PC-9 (cell line): ENCODE results near the gene R3HCC1L. TPM values are rescaled to one million over a fixed set of nuclear protein-coding genes. Genes with fewer than 3 reads are reported as not detected.

ENCODE experiments used
- BruUV-seq: library from RNA; stranded (reverse); fragments of 400-500 nt; replicated peaks from 2 replicates; lab custom pipeline; 2021; lab: Mats Ljungman, UMichigan
- CTCF ChIA-PET: fragments of 300-600 bp; sonication (Branson Sonifier 250); formaldehyde crosslinking; loops from one replicate; lab custom pipeline; 2022; ENCODE audit warnings: antibody characterized with exemption; lab: Charles Lee
- POLR2A ChIA-PET: fragments of 300-600 bp; sonication (Branson Sonifier 250); formaldehyde crosslinking; loops from one replicate; lab custom pipeline; 2022; ENCODE audit warnings: antibody characterized with exemption; ENCODE audit not compliant: unreplicated experiment; lab: Charles Lee
- DNase-seq, 2 experiments: peaks; one replicate each; pipeline versions ENCODE4 v3.0.0 to v3.0.0-alpha.2; 2015 to 2022; ENCODE audit warnings: mixed read lengths in 1 of 2
- H2AFZ ChIP-seq: fragments of 200-600 bp; sonication (generic); 2 replicates; pipeline ENCODE4 v1.8.1; 2017; ENCODE audit warnings: antibody characterized with exemption
- H3F3A ChIP-seq: fragments of 200-600 bp; sonication (generic); 2 replicates; pipeline ENCODE4 v1.8.1; 2017; ENCODE audit warnings: antibody characterized with exemption, mild to moderate bottlenecking, low read depth; ENCODE audit not compliant: insufficient read depth
- H3K27ac ChIP-seq: fragments of 200-600 bp; sonication (generic); 2 replicates; pipeline ENCODE4 v1.6.1; 2016; ENCODE audit warnings: mixed run types
- H3K27me3 ChIP-seq: fragments of 200-600 bp; sonication (generic); 2 replicates; pipeline ENCODE4 v1.6.1; 2016; ENCODE audit warnings: low read depth, mixed run types; ENCODE audit not compliant: insufficient read depth
- H3K36me3 ChIP-seq: fragments of 200-600 bp; sonication (generic); 2 replicates; pipeline ENCODE4 v1.6.1; 2016; ENCODE audit warnings: low read depth, mixed run types
- H3K4me1 ChIP-seq: fragments of 200-600 bp; sonication (generic); replicated peaks from 2 replicates; pipeline ENCODE4 v1.6.1; 2016; ENCODE audit warnings: mixed run types; ENCODE audit not compliant: insufficient read depth
- H3K4me2 ChIP-seq: fragments of 200-600 bp; sonication (generic); 2 replicates; pipeline ENCODE4 v1.6.1; 2017; ENCODE audit warnings: mixed run types
- H3K4me3 ChIP-seq: fragments of 200-600 bp; sonication (generic); 2 replicates; pipeline ENCODE4 v1.6.1; 2016; ENCODE audit warnings: mixed run types
- H3K79me2 ChIP-seq: fragments of 200-600 bp; sonication (generic); 2 replicates; pipeline ENCODE4 v1.6.1; 2017; ENCODE audit warnings: low read depth, mixed run types
- H3K9me2 ChIP-seq: fragments of 200-600 bp; sonication (generic); 2 replicates; pipeline ENCODE4 v1.8.1; 2017; ENCODE audit warnings: mild to moderate bottlenecking; ENCODE audit not compliant: insufficient read depth
- H3K9me3 ChIP-seq: fragments of 200-600 bp; sonication (generic); 2 replicates; pipeline ENCODE4 v1.8.1; 2016; ENCODE audit warnings: low read depth; ENCODE audit not compliant: insufficient read depth
- H4K20me1 ChIP-seq: fragments of 200-600 bp; sonication (generic); 2 replicates; pipeline ENCODE4 v1.8.1; 2017; ENCODE audit not compliant: insufficient read depth
- EZH2 ChIP-seq: fragments of 200-600 bp; sonication (generic); IDR thresholded peaks from 2 replicates; pipeline ENCODE4 v1.8.0; 2017; ENCODE audit warnings: antibody characterized with exemption, low read depth
- intact Hi-C: fragments of 100-400 bp; cut with micrococcal nuclease; formaldehyde crosslinking; loops from one replicate; pipeline ENCODE4 v1.10.0; 2022; ENCODE audit not compliant: unreplicated experiment
- total RNA-seq: library from RNA; stranded (reverse); gene quantifications from 2 replicates; pipeline ENCODE4 v1.2.3, GENCODE V29; 2021
- TF ChIP-seq, protein P1 (sequence below): fragments of 200-600 bp; sonication (generic); conservative IDR thresholded peaks from 2 replicates; pipeline ENCODE4 v1.6.1; 2017; ENCODE audit warnings: mixed run types, antibody characterized with exemption, mild to moderate bottlenecking, moderate library complexity

The R3HCC1L gene
- total RNA-seq, 1 experiment from 2014 or later, result 7.0 TPM

GRCh38 chr10:98235846-98236245, 101.4 kb downstream of the R3HCC1L start:
- no peak overlapping the region for H3K4me2 ChIP-seq
- H3K79me2 ChIP-seq, result no peaks in the 10 kb centered on the region
- no peaks in the 10 kb centered on the region for H3K27me3 ChIP-seq
- no peaks in the 10 kb centered on the region for H3K4me1 ChIP-seq
- no peak for DNase-seq
- no peak overlapping the region for H3K27ac ChIP-seq
- POLR2A ChIA-PET, result no interaction called here
- no peaks in the 10 kb centered on the region for H3K36me3 ChIP-seq
- H3K4me3 ChIP-seq, result no peak overlapping the region
- H4K20me1 ChIP-seq, result no peaks in the 10 kb centered on the region
- no TSS peak for BruUV-seq
- no peak for TF ChIP-seq EZH2
- TF ChIP-seq, protein P1, sequence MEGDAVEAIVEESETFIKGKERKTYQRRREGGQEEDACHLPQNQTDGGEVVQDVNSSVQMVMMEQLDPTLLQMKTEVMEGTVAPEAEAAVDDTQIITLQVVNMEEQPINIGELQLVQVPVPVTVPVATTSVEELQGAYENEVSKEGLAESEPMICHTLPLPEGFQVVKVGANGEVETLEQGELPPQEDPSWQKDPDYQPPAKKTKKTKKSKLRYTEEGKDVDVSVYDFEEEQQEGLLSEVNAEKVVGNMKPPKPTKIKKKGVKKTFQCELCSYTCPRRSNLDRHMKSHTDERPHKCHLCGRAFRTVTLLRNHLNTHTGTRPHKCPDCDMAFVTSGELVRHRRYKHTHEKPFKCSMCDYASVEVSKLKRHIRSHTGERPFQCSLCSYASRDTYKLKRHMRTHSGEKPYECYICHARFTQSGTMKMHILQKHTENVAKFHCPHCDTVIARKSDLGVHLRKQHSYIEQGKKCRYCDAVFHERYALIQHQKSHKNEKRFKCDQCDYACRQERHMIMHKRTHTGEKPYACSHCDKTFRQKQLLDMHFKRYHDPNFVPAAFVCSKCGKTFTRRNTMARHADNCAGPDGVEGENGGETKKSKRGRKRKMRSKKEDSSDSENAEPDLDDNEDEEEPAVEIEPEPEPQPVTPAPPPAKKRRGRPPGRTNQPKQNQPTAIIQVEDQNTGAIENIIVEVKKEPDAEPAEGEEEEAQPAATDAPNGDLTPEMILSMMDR, result no peak
- no peak overlapping the region for H2AFZ ChIP-seq
- H3F3A ChIP-seq, result no peaks in the 10 kb centered on the region
- no peaks in the 10 kb centered on the region for H3K9me3 ChIP-seq
- no peaks in the 10 kb centered on the region for H3K9me2 ChIP-seq
- CTCF ChIA-PET, result no interaction called here
- intact Hi-C loops, result no loop called here

DNA sequence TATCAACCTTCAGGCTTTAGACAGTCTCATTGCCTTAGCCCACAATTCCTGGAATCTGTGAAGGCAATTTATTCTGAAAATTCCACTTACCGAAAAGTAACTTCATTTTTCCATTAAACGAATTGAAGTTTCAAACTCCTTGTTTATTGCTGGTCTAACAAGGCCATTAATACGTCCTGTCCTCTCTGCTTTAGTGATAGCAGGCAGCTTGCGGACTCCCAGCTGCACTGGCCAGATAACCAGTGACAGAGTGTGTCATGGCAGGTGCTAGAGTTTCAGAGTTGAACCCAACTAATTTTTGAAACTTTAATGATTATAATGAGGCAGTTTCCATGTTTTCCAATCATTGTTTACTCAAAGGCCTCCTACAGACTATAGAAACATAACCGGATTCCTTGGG, 102.4 kb downstream of the R3HCC1L start:
- Histone ChIP-seq H3K9me2 (no peaks in the 10 kb centered on the region), H3K79me2 (no peaks in the 10 kb centered on the region), H3K4me3 (no peak overlapping the region), H3F3A (no peaks in the 10 kb centered on the region), H2AFZ (no peak overlapping the region), H3K4me1 (no peaks in the 10 kb centered on the region), H3K4me2 (no peak overlapping the region), H3K36me3 (no peaks in the 10 kb centered on the region), H3K27ac (no peak overlapping the region), H3K27me3 (no peaks in the 10 kb centered on the region), H3K9me3 (no peaks in the 10 kb centered on the region), H4K20me1 (no peaks in the 10 kb centered on the region)
- DNase-seq, result no peak
- BruUV-seq, result no TSS peak
- intact Hi-C loops, result no loop called here
- TF ChIP-seq, protein P1, result no peak
- TF ChIP-seq EZH2, result no peak
- POLR2A ChIA-PET, result no interaction called here
- CTCF ChIA-PET, result no interaction called here

DNA sequence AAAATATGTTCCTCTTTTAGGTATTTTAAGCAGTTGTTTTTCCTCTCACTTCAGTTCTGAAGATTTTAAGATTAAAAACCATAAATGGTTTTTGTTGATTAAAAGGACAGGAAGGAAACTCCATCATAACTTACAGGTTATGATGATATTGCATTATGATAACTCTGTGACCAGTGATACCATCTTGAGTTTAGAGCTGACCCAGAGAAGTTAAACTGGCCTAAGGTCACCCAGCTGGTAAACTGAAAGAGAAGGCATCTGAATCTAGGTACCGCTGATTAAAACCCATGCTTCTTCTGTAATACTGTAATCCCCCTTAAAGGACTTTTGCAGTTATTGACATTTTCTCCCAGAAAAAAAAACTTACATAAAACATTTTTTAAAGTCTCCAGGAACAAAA, 103.9 kb downstream of the R3HCC1L start:
- no peak for TF ChIP-seq EZH2
- TF ChIP-seq, protein P1, result no peak
- no peak overlapping the region for H3K4me3 ChIP-seq
- intact Hi-C loops, result no loop called here
- H3K9me2 ChIP-seq, result no peaks in the 10 kb centered on the region
- H3K79me2 ChIP-seq, result no peaks in the 10 kb centered on the region
- H2AFZ ChIP-seq, result no peak overlapping the region
- no peaks in the 10 kb centered on the region for H3K9me3 ChIP-seq
- no peaks in the 10 kb centered on the region for H4K20me1 ChIP-seq
- ChIA-PET POLR2A (no interaction called here), CTCF (no interaction called here)
- no peaks in the 10 kb centered on the region for H3K36me3 ChIP-seq
- no peaks in the 10 kb centered on the region for H3K27me3 ChIP-seq
- H3K4me1 ChIP-seq, result no peaks in the 10 kb centered on the region
- no peak for DNase-seq
- no peaks in the 10 kb centered on the region for H3F3A ChIP-seq
- no peak overlapping the region for H3K4me2 ChIP-seq
- no peak overlapping the region for H3K27ac ChIP-seq
- no TSS peak for BruUV-seq
